HCT116 (cell line): ENCODE results near the gene CNTNAP2. TPM values are rescaled to one million over a fixed set of nuclear protein-coding genes. Genes with fewer than 3 reads are reported as not detected.

Source experiments
- ATAC-seq: fragments of 200-7000 bp; cut with Tn5 transposase; 2 replicates; pipeline ENCODE4 v1.9.1; 2020; ENCODE audit warnings: mild to moderate bottlenecking, moderate library complexity
- BruUV-seq: library from RNA; stranded (reverse); fragments of 400-500 nt; replicated peaks from 2 replicates; lab custom pipeline; 2021; lab: Mats Ljungman, UMichigan
- CTCF ChIA-PET: fragments of 300-600 bp; sonication (Branson Sonifier 250); formaldehyde crosslinking; loops from one replicate; lab custom pipeline; 2021; ENCODE audit warnings: antibody characterized with exemption; lab: Charles Lee
- POLR2A ChIA-PET: fragments of 300-600, 350-600 bp; sonication (Branson Sonifier 250); formaldehyde crosslinking; loops from one replicate; lab custom pipeline; 2021; ENCODE audit warnings: antibody characterized with exemption; lab: Charles Lee
- RAD21 ChIA-PET, 2 experiments: fragments of 300-600 bp; sonication (Branson Sonifier 250); formaldehyde crosslinking; loops; one replicate each; lab custom pipeline; 2023; ENCODE audit warnings: low total read pairs in 2 of 2; ENCODE audit not compliant: uncharacterized antibody in 2 of 2, unreplicated experiment in 2 of 2, low non-redundant PET in 1 of 2; lab: Charles Lee
- DNase-seq: peaks from one replicate; pipeline ENCODE4 v3.0.0-alpha.2; 2010; ENCODE audit warnings: low read depth, low spot score
- H2AFZ ChIP-seq: fragments of 200-600 bp; shearing (Covaris generic), sonication (generic); 2 replicates; pipeline ENCODE4 v1.6.1; 2017; ENCODE audit warnings: low read depth, mixed run types, mixed read lengths, antibody characterized with exemption, low read length; ENCODE audit not compliant: poor library complexity, severe bottlenecking
- H3K27ac ChIP-seq: 2 replicates; pipeline ENCODE4 v1.5.1; 2012; ENCODE audit warnings: low read depth, low read length
- H3K27me3 ChIP-seq: fragments of 200-600 bp; sonication (generic); 2 replicates; pipeline ENCODE4 v1.6.1; 2016; ENCODE audit warnings: mixed run types, low read length, mixed read lengths; ENCODE audit not compliant: insufficient read depth
- H3K36me3 ChIP-seq, 2 experiments: fragments of 200-500 bp in 1 of 2; fragments of 200-600 bp in 1 of 2; sonication (Bioruptor generic) in 1 of 2; sonication (generic) in 1 of 2; 2 replicates each; pipeline versions ENCODE4 v1.5.1 to v1.6.1; 2014 to 2016; ENCODE audit warnings: low read length in 2 of 2, inconsistent platforms in 1 of 2, mixed read lengths in 1 of 2, mixed run types in 1 of 2; ENCODE audit not compliant: insufficient read depth in 2 of 2, control insufficient read depth in 1 of 2
- H3K4me1 ChIP-seq, 2 experiments: fragments of 200-600 bp in 1 of 2; sonication (generic) in 1 of 2; 2 replicates each; pipeline versions ENCODE4 v1.5.1 to v1.6.1; 2012 to 2017; ENCODE audit warnings: low read length in 2 of 2, inconsistent platforms in 1 of 2, mild to moderate bottlenecking in 1 of 2, mixed read lengths in 1 of 2, mixed run types in 1 of 2, moderate library complexity in 1 of 2; ENCODE audit not compliant: insufficient read depth in 2 of 2, control insufficient read depth in 1 of 2
- H3K4me2 ChIP-seq: fragments of 200-600 bp; sonication (generic); 2 replicates; pipeline ENCODE4 v1.6.1; 2017; ENCODE audit warnings: mixed run types, low read length, mixed read lengths
- H3K4me3 ChIP-seq, 2 experiments: fragments of 200-600 bp in 1 of 2; sonication (generic) in 1 of 2; replicated peaks in 1 of 2; 2 replicates each; pipeline ENCODE4 v1.5.1; 2011 to 2016; ENCODE audit warnings: low read length in 2 of 2, control low read depth in 1 of 2, low read depth in 1 of 2, mild to moderate bottlenecking in 1 of 2, mixed read lengths in 1 of 2, mixed run types in 1 of 2
- H3K79me2 ChIP-seq: fragments of 200-600 bp; sonication (generic); 2 replicates; pipeline ENCODE4 v1.6.1; 2017; ENCODE audit warnings: mild to moderate bottlenecking, mixed run types, low read length, moderate library complexity, mixed read lengths; ENCODE audit not compliant: insufficient read depth
- H3K9ac ChIP-seq: fragments of 200-600 bp; sonication (generic); 2 replicates; pipeline ENCODE4 v1.6.1; 2016; ENCODE audit warnings: low read length, mixed read lengths
- H3K9me2 ChIP-seq: fragments of 200-600 bp; sonication (generic), shearing (Covaris generic); 2 replicates; pipeline ENCODE4 v1.6.1; 2017; ENCODE audit warnings: mixed run types, mild to moderate bottlenecking, moderate library complexity; ENCODE audit not compliant: insufficient read depth
- H3K9me3 ChIP-seq, 2 experiments: fragments of 200-500 bp in 1 of 2; fragments of 200-600 bp in 1 of 2; sonication (Bioruptor generic) in 1 of 2; sonication (generic) in 1 of 2; 2 replicates each; pipeline ENCODE4 v1.6.1; 2014 to 2017; ENCODE audit warnings: low read length in 2 of 2, mixed read lengths in 2 of 2, inconsistent platforms in 1 of 2, low read depth in 1 of 2, mild to moderate bottlenecking in 1 of 2, mixed run types in 1 of 2, moderate library complexity in 1 of 2; ENCODE audit not compliant: control insufficient read depth in 1 of 2, insufficient read depth in 1 of 2
- H4K20me1 ChIP-seq: fragments of 200-600 bp; sonication (generic), shearing (Covaris generic); 2 replicates; pipeline ENCODE4 v1.6.1; 2017; ENCODE audit warnings: mixed run types, mild to moderate bottlenecking, moderate library complexity; ENCODE audit not compliant: insufficient read depth
- ATF3 ChIP-seq: IDR thresholded peaks from 2 replicates; pipeline ENCODE4 v1.6.1; 2012
- CBX3 ChIP-seq: IDR thresholded peaks from 2 replicates; pipeline ENCODE4 v1.6.1; 2012; ENCODE audit warnings: low read depth
- CTCF ChIP-seq, 3 experiments: fragments of 200-600 bp in 1 of 3; sonication (generic) in 1 of 3; IDR thresholded peaks in 2 of 3; conservative IDR thresholded peaks in 1 of 3; 2 replicates each; pipeline ENCODE4 v1.5.1; 2012 to 2017; ENCODE audit warnings: low read depth in 2 of 3, low read length in 2 of 3, antibody characterized with exemption in 1 of 3, borderline replicate concordance in 1 of 3, control low read depth in 1 of 3, mild to moderate bottlenecking in 1 of 3, mixed read lengths in 1 of 3, mixed run types in 1 of 3, moderate library complexity in 1 of 3; ENCODE audit not compliant: insufficient read depth in 1 of 3
- ELF1 ChIP-seq: IDR thresholded peaks from 2 replicates; pipeline ENCODE4 v1.6.1; 2012; ENCODE audit warnings: low read depth, borderline replicate concordance
- EZH2 ChIP-seq: fragments of 200-600 bp; sonication (generic); IDR thresholded peaks from 2 replicates; pipeline ENCODE4 v1.6.1; 2017; ENCODE audit warnings: antibody characterized with exemption, mixed run types
- JUND ChIP-seq: IDR thresholded peaks from 2 replicates; pipeline ENCODE4 v1.6.1; 2012
- POLR2A ChIP-seq: IDR thresholded peaks from 2 replicates; pipeline ENCODE4 v1.7.0; 2011; ENCODE audit warnings: borderline replicate concordance; ENCODE audit not compliant: insufficient read depth, insufficient read length; ENCODE audit errors: extremely low read depth
- POLR2AphosphoS5 ChIP-seq: IDR thresholded peaks from 2 replicates; pipeline ENCODE4 v1.6.1; 2011; ENCODE audit warnings: mild to moderate bottlenecking, low read depth, low read length, moderate library complexity
- SP1 ChIP-seq: IDR thresholded peaks from 2 replicates; pipeline ENCODE4 v1.6.1; 2012; ENCODE audit warnings: low read depth
- SRF ChIP-seq: IDR thresholded peaks from 2 replicates; pipeline ENCODE4 v1.6.1; 2012; ENCODE audit warnings: low read depth
- TCF7L2 ChIP-seq: IDR thresholded peaks from 2 replicates; pipeline ENCODE4 v1.7.0; 2011; ENCODE audit warnings: borderline replicate concordance, inconsistent platforms; ENCODE audit not compliant: insufficient read depth, insufficient read length; ENCODE audit errors: extremely low read depth
- YY1 ChIP-seq: IDR thresholded peaks from 2 replicates; pipeline ENCODE4 v1.6.1; 2011; ENCODE audit warnings: low read length, low read depth, moderate library complexity, mild to moderate bottlenecking; ENCODE audit not compliant: insufficient replicate concordance; ENCODE audit errors: extremely low read depth
- ZBTB33 ChIP-seq: IDR thresholded peaks from 2 replicates; pipeline ENCODE4 v1.6.1; 2011; ENCODE audit warnings: mild to moderate bottlenecking, low read length, moderate library complexity; ENCODE audit not compliant: insufficient replicate concordance; ENCODE audit errors: extremely low read depth
- ZFX ChIP-seq: fragments of 450-650 bp; IDR thresholded peaks from 2 replicates; pipeline ENCODE4 v1.6.1; 2017
- ZNF274 ChIP-seq: fragments of 200-500 bp; sonication (Bioruptor generic); IDR thresholded peaks from 2 replicates; pipeline ENCODE4 v1.6.1; 2014; ENCODE audit warnings: mild to moderate bottlenecking, low read depth, low read length, inconsistent platforms
- intact Hi-C: fragments of 100-400 bp; cut with micrococcal nuclease; formaldehyde crosslinking; loops from 2 replicates; pipeline ENCODE4 v1.10.0; 2022
- total RNA-seq: library from RNA; stranded (reverse); gene quantifications from one replicate; pipeline ENCODE4 v1.2.1, GENCODE V29; 2021; ENCODE audit not compliant: unreplicated experiment

CNTNAP2 gene
- total RNA-seq, 1 experiment from 2014 or later: 0.37 TPM

GRCh38 chr7:147586110-147586509, 1469.5 kb downstream of the CNTNAP2 start:
- Histone ChIP-seq H3K9me2 (no peaks in the 10 kb centered on the region), H2AFZ (no peak overlapping the region), H3K4me3 (no peak overlapping the region), H4K20me1 (no peaks in the 10 kb centered on the region), H3K27me3 (no peaks in the 10 kb centered on the region), H3K27ac (no peak overlapping the region), H3K9me3 (peaks cover 0 to 16% of the 10 kb centered on the region in 2 experiments; a peak in 3 of 4 replicates), H3K4me2 (no peak overlapping the region), H3K4me1 (no peaks in the 10 kb centered on the region), H3K36me3 (no peaks in the 10 kb centered on the region), H3K79me2 (no peaks in the 10 kb centered on the region), H3K9ac (no peak overlapping the region)
- DNase-seq: no peak
- BruUV-seq: no TSS peak
- intact Hi-C loops: no loop called here
- ChIA-PET CTCF (no interaction called here), RAD21 (no interaction called here), POLR2A (no interaction called here)
- TF ChIP-seq SP1: no peak
- no peak for TF ChIP-seq CTCF (IDR thresholded peaks at IDR 0.05 in 2 of 3, conservative IDR thresholded peaks at IDR 0.05 in 1 of 3; ENCODE audit: borderline replicate concordance in 1 of 3, insufficient read depth in 1 of 3, low read depth in 2 of 3, low read length in 2 of 3)
- TF ChIP-seq ZNF274: no peak
- TF ChIP-seq JUND: no peak
- TF ChIP-seq YY1: no peak
- TF ChIP-seq SRF: no peak
- TF ChIP-seq CBX3: no peak
- no peak for TF ChIP-seq ZFX
- no peak for TF ChIP-seq POLR2A
- no peak for TF ChIP-seq TCF7L2
- no peak for TF ChIP-seq ELF1
- TF ChIP-seq POLR2AphosphoS5: no peak
- TF ChIP-seq EZH2: no peak
- TF ChIP-seq ATF3: no peak
- no peak for TF ChIP-seq ZBTB33
- no peak for ATAC-seq
